ENCODE measurements around the gene UBD.

GRCh38 chr6:29527564-29527963 lies 32.0 kb downstream of the UBD start:
- TF ChIP-seq ZNF565 (CRISPR knock-in tag; conservative IDR thresholded peaks at IDR 0.05; ENCODE audit: low read depth) (no peak), ARNTL (CRISPR knock-in tag; IDR thresholded peaks at IDR 0.05; ENCODE audit: borderline replicate concordance, low read depth) (no peak), PPARA (CRISPR knock-in tag; IDR thresholded peaks at IDR 0.05; ENCODE audit: borderline replicate concordance) (no peak), TSHZ2 (CRISPR knock-in tag; IDR thresholded peaks at IDR 0.05) (no peak), POU6F1 (CRISPR knock-in tag; IDR thresholded peaks at IDR 0.05; ENCODE audit: borderline replicate concordance, low read depth) (no peak), TCF4 (CRISPR knock-in tag; IDR thresholded peaks at IDR 0.05; ENCODE audit: borderline replicate concordance) (no peak), ESRRG (CRISPR knock-in tag; IDR thresholded peaks at IDR 0.05) (no peak), ZFP3 (CRISPR knock-in tag; IDR thresholded peaks at IDR 0.05) (no peak), OSR1 (CRISPR knock-in tag; IDR thresholded peaks at IDR 0.05) (no peak)

All from SK-N-SH treated with all-trans-retinoic acid at 6 μM for 48 hours (cell line).